ENCODE results near the gene DDX24. TPM values are rescaled to one million over a fixed set of nuclear protein-coding genes. Genes with fewer than 3 reads are reported as not detected.

Gene DDX24
- polyA plus RNA-seq, 3 donors = 51.2 to 68.0 (median 53.8) TPM

GRCh38 chr14:94119071-94119470 lies 38.1 kb upstream of the DDX24 start:
- H3K4me1 ChIP-seq (ENCODE audit: control insufficient read depth in 1 of 2, insufficient read depth in 2 of 2, low read length in 2 of 2) = peaks cover 10% of the 10 kb centered on the region in 2 donors
- peaks cover 10 to 27% (median 18%) of the 10 kb centered on the region in 7 donors for H3K9me3 Mint-ChIP-seq
- no peak overlapping the region for H3K4me3 Mint-ChIP-seq
- no peak for DNase-seq
- H3K9me3 ChIP-seq (replicated peaks in 1 of 2; ENCODE audit: control insufficient read depth in 1 of 2, insufficient read depth in 1 of 2, low read length in 2 of 2) = peaks cover 12 to 25% of the 10 kb centered on the region in 2 donors
- H3K9ac ChIP-seq (ENCODE audit: insufficient read depth, low read length, poor library complexity, severe bottlenecking) = no peak overlapping the region
- peaks cover 0 to 2% of the 10 kb centered on the region in 2 donors for H3K27me3 ChIP-seq (ENCODE audit: control insufficient read depth in 2 of 2, insufficient read depth in 2 of 2, low read length in 2 of 2)
- peaks cover 12 to 20% (median 14%) of the 10 kb centered on the region in 3 donors for H3K27me3 Mint-ChIP-seq (ENCODE audit: low read depth in 3 of 3)
- H2AFZ ChIP-seq (ENCODE audit: insufficient read depth, low read depth, low read length, poor library complexity, severe bottlenecking) = no peak overlapping the region
- no peaks in the 10 kb centered on the region for H3K36me3 ChIP-seq (replicated peaks in 1 of 2; ENCODE audit: control insufficient read depth in 1 of 2, insufficient read depth in 2 of 2, low read length in 2 of 2)
- no peak overlapping the region for H3K4me2 ChIP-seq (replicated peaks; ENCODE audit: extremely low read depth, low read length, poor library complexity, severe bottlenecking)
- no peak overlapping the region for H3K4me3 ChIP-seq (replicated peaks in 1 of 3; ENCODE audit: low read depth in 2 of 3, low read length in 3 of 3)
- intact Hi-C loops (cut with micrococcal nuclease) = no loop called here
- no peak overlapping the region for H3K27ac Mint-ChIP-seq
- peaks cover 12% of the 10 kb centered on the region for H3K4me1 Mint-ChIP-seq
- no peaks in the 10 kb centered on the region for H3K36me3 Mint-ChIP-seq
- no peaks in the 10 kb centered on the region for H3K79me2 ChIP-seq (ENCODE audit: insufficient read depth, low read length)
- H3K27ac ChIP-seq (ENCODE audit: low read depth in 1 of 2, low read length in 2 of 2) = no peak overlapping the region
- no peaks in the 10 kb centered on the region for H4K20me1 ChIP-seq (ENCODE audit: insufficient read depth, low read length)
- TF ChIP-seq, protein P1, sequence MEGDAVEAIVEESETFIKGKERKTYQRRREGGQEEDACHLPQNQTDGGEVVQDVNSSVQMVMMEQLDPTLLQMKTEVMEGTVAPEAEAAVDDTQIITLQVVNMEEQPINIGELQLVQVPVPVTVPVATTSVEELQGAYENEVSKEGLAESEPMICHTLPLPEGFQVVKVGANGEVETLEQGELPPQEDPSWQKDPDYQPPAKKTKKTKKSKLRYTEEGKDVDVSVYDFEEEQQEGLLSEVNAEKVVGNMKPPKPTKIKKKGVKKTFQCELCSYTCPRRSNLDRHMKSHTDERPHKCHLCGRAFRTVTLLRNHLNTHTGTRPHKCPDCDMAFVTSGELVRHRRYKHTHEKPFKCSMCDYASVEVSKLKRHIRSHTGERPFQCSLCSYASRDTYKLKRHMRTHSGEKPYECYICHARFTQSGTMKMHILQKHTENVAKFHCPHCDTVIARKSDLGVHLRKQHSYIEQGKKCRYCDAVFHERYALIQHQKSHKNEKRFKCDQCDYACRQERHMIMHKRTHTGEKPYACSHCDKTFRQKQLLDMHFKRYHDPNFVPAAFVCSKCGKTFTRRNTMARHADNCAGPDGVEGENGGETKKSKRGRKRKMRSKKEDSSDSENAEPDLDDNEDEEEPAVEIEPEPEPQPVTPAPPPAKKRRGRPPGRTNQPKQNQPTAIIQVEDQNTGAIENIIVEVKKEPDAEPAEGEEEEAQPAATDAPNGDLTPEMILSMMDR (IDR thresholded peaks at IDR 0.05) = no peak

DNA sequence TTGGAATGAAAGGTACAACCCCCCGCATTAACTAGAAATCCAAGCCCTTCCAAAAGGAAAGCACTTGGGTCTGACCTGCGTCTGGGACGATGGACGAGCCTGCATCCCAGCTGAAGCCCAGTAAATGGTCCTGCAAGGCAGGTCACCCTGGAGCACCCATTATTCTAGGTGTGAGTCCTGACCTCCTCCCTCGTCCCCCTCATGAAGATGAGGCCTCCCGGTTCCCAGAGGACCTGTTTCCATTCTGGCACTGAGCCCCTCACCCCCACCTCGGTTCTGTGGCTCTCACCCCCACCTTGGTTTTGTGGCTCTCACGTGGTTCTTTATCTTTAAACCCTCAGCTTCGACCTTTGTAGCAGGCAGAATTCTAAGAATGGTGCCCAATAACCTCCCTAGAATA lies 36.9 kb upstream of the DDX24 start:
- Mint-ChIP-seq H3K4me1 (peaks cover 12% of the 10 kb centered on the region), H3K9me3 (peaks cover 10 to 24% (median 18%) of the 10 kb centered on the region in 7 donors), H3K27me3 (ENCODE audit: low read depth in 3 of 3) (peaks cover 9 to 18% (median 15%) of the 10 kb centered on the region in 3 donors), H3K27ac (no peak overlapping the region), H3K4me3 (no peak overlapping the region), H3K36me3 (no peaks in the 10 kb centered on the region)
- TF ChIP-seq, protein P1 (IDR thresholded peaks at IDR 0.05) = no peak
- H3K4me1 ChIP-seq (ENCODE audit: control insufficient read depth in 1 of 2, insufficient read depth in 2 of 2, low read length in 2 of 2) = peaks cover 10% of the 10 kb centered on the region in 2 donors
- no peaks in the 10 kb centered on the region for H3K36me3 ChIP-seq (replicated peaks in 1 of 2; ENCODE audit: control insufficient read depth in 1 of 2, insufficient read depth in 2 of 2, low read length in 2 of 2)
- H2AFZ ChIP-seq (ENCODE audit: insufficient read depth, low read depth, low read length, poor library complexity, severe bottlenecking) = no peak overlapping the region
- 93% methylated on average over 4 of the region's 9 CpGs for WGBS (ENCODE audit: insufficient coverage)
- H3K4me3 ChIP-seq (replicated peaks in 1 of 3; ENCODE audit: low read depth in 2 of 3, low read length in 3 of 3) = no peak overlapping the region
- no peaks in the 10 kb centered on the region for H3K79me2 ChIP-seq (ENCODE audit: insufficient read depth, low read length)
- H3K27me3 ChIP-seq (ENCODE audit: control insufficient read depth in 2 of 2, insufficient read depth in 2 of 2, low read length in 2 of 2) = peaks cover 0 to 2% of the 10 kb centered on the region in 2 donors
- intact Hi-C loops (cut with micrococcal nuclease) = no loop called here
- H3K27ac ChIP-seq (ENCODE audit: low read depth in 1 of 2, low read length in 2 of 2) = no peak overlapping the region
- DNase-seq = no peak
- no peaks in the 10 kb centered on the region for H4K20me1 ChIP-seq (ENCODE audit: insufficient read depth, low read length)
- no peak overlapping the region for H3K9ac ChIP-seq (ENCODE audit: insufficient read depth, low read length, poor library complexity, severe bottlenecking)
- H3K4me2 ChIP-seq (replicated peaks; ENCODE audit: extremely low read depth, low read length, poor library complexity, severe bottlenecking) = no peak overlapping the region
- H3K9me3 ChIP-seq (replicated peaks in 1 of 2; ENCODE audit: control insufficient read depth in 1 of 2, insufficient read depth in 1 of 2, low read length in 2 of 2) = peaks cover 12 to 25% of the 10 kb centered on the region in 2 donors

Data from CD14-positive monocyte (primary cell).